Measurements from ENCODE around the gene PPP1R36. TPM values are rescaled to one million over a fixed set of nuclear protein-coding genes. Genes with fewer than 3 reads are reported as not detected.

The PPP1R36 gene, protein sequence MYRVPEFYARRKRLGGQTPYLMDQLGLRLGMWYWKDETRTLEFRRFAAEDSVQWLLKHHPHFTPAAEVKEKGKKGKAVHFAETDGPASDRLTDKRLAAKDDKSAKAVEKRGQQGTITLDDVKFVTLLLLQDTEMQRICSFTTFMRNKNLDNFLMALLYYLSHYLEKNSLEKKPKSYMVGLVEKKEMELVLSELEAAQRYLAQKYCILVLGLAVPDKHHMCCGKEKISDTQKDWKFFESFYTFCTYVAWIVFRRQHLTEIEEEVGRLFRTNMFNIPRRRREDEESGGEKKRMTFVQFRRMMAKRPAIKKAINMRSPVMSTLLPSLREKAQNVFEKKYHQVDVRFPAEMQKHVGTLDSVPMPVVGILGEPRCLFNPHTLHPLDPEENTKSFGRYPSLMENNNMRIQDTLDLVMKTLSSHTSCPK
- 2.6 TPM for polyA plus RNA-seq
- long read RNA-seq, donor 1, result 0 reads
- long read RNA-seq, donor 2, partial matches to known transcripts, result 0 of 1 reads
- long read RNA-seq, donor 2, other reads (novel, unspliced or antisense), result 0 of 1 reads
- long read RNA-seq, donor 3, result 0 reads
- long read RNA-seq, donor 4, result 0 reads
- long read RNA-seq, donor 5, result 0 reads
- long read RNA-seq, donor 6, result 0 reads
- long read RNA-seq, donor 7, result 0 reads
- long read RNA-seq, donor 8, result 0 reads
- long read RNA-seq, donor 9, result 0 reads
- long read RNA-seq, donor 10, partial matches to known transcripts, result 0 of 1 reads
- long read RNA-seq, donor 10, other reads (novel, unspliced or antisense), result 0 of 1 reads
- long read RNA-seq, donor 11, result 0 reads

- DNase-seq, result peak; percentile 55 to 84
- H3K27ac ChIP-seq (ENCODE audit: low read length), result peak within 1 kb of the TSS; percentile 48
- peaks cover 12% of the 10 kb centered on the region for H3K4me1 ChIP-seq (ENCODE audit: control insufficient read depth, insufficient read depth, low read length)
- peaks cover 10% of the 10 kb centered on the region for H3K27me3 ChIP-seq (ENCODE audit: control insufficient read depth, insufficient read depth, low read length)
- H3K9me3 ChIP-seq (ENCODE audit: control insufficient read depth, low read depth, low read length), result no peaks in the 10 kb centered on the region
- no peaks in the 10 kb centered on the region for H3K36me3 ChIP-seq (ENCODE audit: control insufficient read depth, insufficient read depth, low read length)
- 25% methylated on average over 4 of the region's 54 CpGs for WGBS (ENCODE audit: insufficient coverage, low lambda C conversion rate)
- H3K4me3 ChIP-seq (ENCODE audit: low read length), result peak within 1 kb of the TSS; percentile 43
Measured at GRCh38 chr14:64549791-64550620, at the start of gene PPP1R36. TSS of gene PPP1R36 (plus strand) at chr14:64549961. CDS start at chr14:64549998, 37 bp downstream.

- peaks cover 28% of the 10 kb centered on the region for H3K4me1 ChIP-seq (ENCODE audit: control insufficient read depth, insufficient read depth, low read length)
Measured at GRCh38 chr14:64500088-64500487, 49.7 kb upstream of the PPP1R36 start.

DNA sequence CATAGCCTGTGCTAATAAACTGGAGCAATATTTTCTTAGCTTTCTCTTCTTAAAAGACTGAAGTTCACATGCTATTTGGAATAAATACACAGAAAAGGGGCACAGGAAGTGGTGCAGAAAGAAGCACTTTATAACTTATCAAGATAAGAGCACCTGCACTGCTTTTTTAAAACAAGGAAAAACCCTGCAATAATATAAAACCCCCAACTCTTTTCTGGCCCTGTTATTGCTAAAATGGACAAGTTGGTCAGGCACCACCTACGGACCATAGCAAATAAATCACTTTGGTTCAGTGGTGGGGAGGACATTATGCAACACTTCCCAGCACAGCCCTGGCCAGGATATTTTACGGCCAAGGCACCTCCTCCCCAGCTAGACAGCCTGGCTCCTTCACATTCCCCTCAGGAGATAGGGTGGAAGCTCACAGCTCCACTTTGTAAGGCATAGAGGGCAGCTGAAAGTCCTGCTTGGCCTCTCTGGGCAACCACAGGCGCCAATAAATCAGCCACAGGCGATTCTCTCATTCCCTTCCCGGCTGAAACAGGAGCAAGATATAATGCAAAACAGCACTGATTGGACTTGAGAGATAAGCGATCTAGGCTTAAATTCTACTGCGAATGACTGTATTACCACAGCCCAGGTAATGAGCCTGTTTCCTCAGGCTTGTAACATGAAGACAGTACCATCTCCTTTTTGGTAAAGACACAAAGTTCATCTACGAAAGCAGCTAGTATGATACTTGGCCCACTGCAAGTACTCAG, 48.2 kb upstream of the PPP1R36 start:
- no peaks in the 10 kb centered on the region for H3K36me3 ChIP-seq (ENCODE audit: control insufficient read depth, insufficient read depth, low read length)
- peak overlapping the region; percentile 11 for H3K4me3 ChIP-seq (ENCODE audit: low read length)
- no peaks in the 10 kb centered on the region for H3K27me3 ChIP-seq (ENCODE audit: control insufficient read depth, insufficient read depth, low read length)
- DNase-seq, result peak; percentile 43 to 76
- no CpG with 5 or more reads among the region's 8 CpGs for WGBS (ENCODE audit: insufficient coverage, low lambda C conversion rate)
- H3K9me3 ChIP-seq (ENCODE audit: control insufficient read depth, low read depth, low read length), result peaks cover 3% of the 10 kb centered on the region
- peaks cover 34% of the 10 kb centered on the region for H3K4me1 ChIP-seq (ENCODE audit: control insufficient read depth, insufficient read depth, low read length)
- H3K27ac ChIP-seq (ENCODE audit: low read length), result peak overlapping the region; percentile 99

More at GRCh38 chr14:64500088-64500487, 49.7 kb upstream of the PPP1R36 start:
- Histone ChIP-seq H3K27ac (ENCODE audit: low read length) (no peak overlapping the region), H3K4me3 (ENCODE audit: low read length) (no peak overlapping the region), H3K36me3 (ENCODE audit: control insufficient read depth, insufficient read depth, low read length) (no peaks in the 10 kb centered on the region), H3K9me3 (ENCODE audit: control insufficient read depth, low read depth, low read length) (peaks cover 3% of the 10 kb centered on the region), H3K27me3 (ENCODE audit: control insufficient read depth, insufficient read depth, low read length) (no peaks in the 10 kb centered on the region)
- no peak for DNase-seq
- WGBS (ENCODE audit: insufficient coverage, low lambda C conversion rate), result no CpG with 5 or more reads among the region's 1 CpG

GRCh38 chr14:64502456-64502855, 47.3 kb upstream of the PPP1R36 start:
- WGBS (ENCODE audit: insufficient coverage, low lambda C conversion rate), result 0% methylated on average over 1 of the region's 6 CpGs
- peaks cover 38% of the 10 kb centered on the region for H3K4me1 ChIP-seq (ENCODE audit: control insufficient read depth, insufficient read depth, low read length)
- H3K36me3 ChIP-seq (ENCODE audit: control insufficient read depth, insufficient read depth, low read length), result no peaks in the 10 kb centered on the region
- DNase-seq, result peak in 1 of 2 donors; percentile 16
- peak overlapping the region; percentile 99 for H3K27ac ChIP-seq (ENCODE audit: low read length)
- no peaks in the 10 kb centered on the region for H3K27me3 ChIP-seq (ENCODE audit: control insufficient read depth, insufficient read depth, low read length)
- peaks cover 3% of the 10 kb centered on the region for H3K9me3 ChIP-seq (ENCODE audit: control insufficient read depth, low read depth, low read length)
- peak overlapping the region; percentile 85 for H3K4me3 ChIP-seq (ENCODE audit: low read length)

DNA sequence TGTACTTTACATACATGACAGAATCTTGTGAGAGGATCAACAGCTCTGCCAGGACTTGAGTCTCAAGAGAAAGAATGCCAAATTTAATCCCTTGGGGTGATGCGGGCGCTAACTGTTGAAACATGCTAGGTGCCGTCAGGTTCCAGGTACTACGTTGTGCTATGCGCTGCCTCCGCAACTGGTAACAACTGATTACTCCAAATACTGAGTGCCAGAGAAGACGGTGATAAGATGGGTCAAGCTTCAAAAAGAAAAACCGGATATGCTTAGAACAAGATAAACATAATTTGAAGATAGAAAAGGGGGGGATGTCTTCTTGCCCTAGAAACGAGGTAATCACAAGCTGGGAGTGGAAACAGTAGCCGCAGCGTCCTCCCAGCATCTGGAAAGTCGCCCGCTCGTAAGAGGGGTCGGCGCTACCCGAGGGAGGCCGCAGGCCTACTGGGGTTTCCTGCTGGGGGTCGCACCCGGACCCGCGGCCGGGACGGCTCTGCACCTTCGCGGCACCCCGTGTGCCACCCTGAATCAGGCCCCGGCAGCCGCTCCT, 46.8 kb upstream of the PPP1R36 start:
- 0% methylated on average over 2 of the region's 29 CpGs for WGBS (ENCODE audit: insufficient coverage, low lambda C conversion rate)
- Histone ChIP-seq H3K9me3 (ENCODE audit: control insufficient read depth, low read depth, low read length) (peaks cover 3% of the 10 kb centered on the region), H3K36me3 (ENCODE audit: control insufficient read depth, insufficient read depth, low read length) (no peaks in the 10 kb centered on the region), H3K4me1 (ENCODE audit: control insufficient read depth, insufficient read depth, low read length) (peaks cover 38% of the 10 kb centered on the region), H3K27me3 (ENCODE audit: control insufficient read depth, insufficient read depth, low read length) (no peaks in the 10 kb centered on the region), H3K27ac (ENCODE audit: low read length) (peak overlapping the region; percentile 99), H3K4me3 (ENCODE audit: low read length) (peak overlapping the region; percentile 85)
- peak; percentile 27 to 73 for DNase-seq

DNA sequence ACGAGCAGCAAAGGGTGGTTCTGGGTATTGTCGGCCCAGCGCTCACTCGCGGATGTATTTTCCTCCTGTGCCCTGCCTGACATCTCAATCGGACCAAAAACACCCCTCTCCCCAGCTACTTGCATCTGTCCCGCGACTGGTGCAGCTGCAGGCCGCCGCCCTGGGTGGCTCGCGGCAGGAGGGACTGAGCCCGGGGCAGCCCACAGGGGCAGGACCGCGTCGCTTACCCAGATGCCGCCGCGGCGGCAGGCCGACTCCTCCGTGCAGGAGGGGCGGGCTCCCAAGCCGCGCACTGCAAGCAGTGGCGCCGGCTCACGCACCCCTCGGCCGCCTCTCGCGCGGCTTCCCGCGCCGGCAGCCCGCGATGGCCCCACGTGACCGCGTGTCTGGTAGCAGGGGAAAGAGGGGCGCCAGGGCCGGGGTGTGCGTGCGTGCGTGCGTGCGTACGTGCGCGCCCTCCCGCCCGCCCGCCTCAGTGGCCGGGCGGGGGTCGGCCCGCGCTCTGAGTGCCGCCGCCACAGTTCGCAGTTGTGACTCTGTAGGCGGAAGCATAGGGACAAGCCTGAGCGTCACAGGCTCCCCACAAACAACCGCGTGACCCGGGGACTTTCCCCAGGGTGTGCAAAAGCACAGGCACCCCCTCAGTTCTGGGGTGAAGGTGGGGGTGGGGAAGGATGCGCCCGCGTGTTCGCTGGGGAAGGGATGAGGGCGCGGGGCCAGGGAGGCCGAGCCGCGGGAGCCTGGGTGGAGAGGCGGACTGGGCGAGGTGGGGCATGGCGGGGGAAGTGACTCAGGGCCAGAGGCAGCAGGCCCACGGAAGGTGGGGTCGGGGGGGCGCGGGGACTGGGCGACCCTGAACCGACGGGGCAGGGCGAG, 46.1 kb upstream of the PPP1R36 start, which contains the start of gene ZBTB25:
ZBTB25 (minus strand) TSS at position 405 of the 876 bp plus-strand sequence. CDS start 13,305 bp downstream, outside the sequence.
- peak; percentile 94 for DNase-seq
- Histone ChIP-seq H3K4me3 (ENCODE audit: low read length) (peak within 1 kb of the TSS; percentile 85), H3K9me3 (ENCODE audit: control insufficient read depth, low read depth, low read length) (peaks cover 3% of the 10 kb centered on the region), H3K27ac (ENCODE audit: low read length) (peak within 1 kb of the TSS; percentile 99), H3K36me3 (ENCODE audit: control insufficient read depth, insufficient read depth, low read length) (no peaks in the 10 kb centered on the region), H3K27me3 (ENCODE audit: control insufficient read depth, insufficient read depth, low read length) (no peaks in the 10 kb centered on the region), H3K4me1 (ENCODE audit: control insufficient read depth, insufficient read depth, low read length) (peaks cover 38% of the 10 kb centered on the region)
- no CpG with 5 or more reads among the region's 87 CpGs for WGBS (ENCODE audit: insufficient coverage, low lambda C conversion rate)

- peak; percentile 78 to 88 for DNase-seq
- H3K36me3 ChIP-seq (ENCODE audit: control insufficient read depth, insufficient read depth, low read length), result no peaks in the 10 kb centered on the region
- H3K27me3 ChIP-seq (ENCODE audit: control insufficient read depth, insufficient read depth, low read length), result no peaks in the 10 kb centered on the region
- peak within 1 kb of the TSS; percentile 85 for H3K4me3 ChIP-seq (ENCODE audit: low read length)
- H3K27ac ChIP-seq (ENCODE audit: low read length), result peak within 1 kb of the TSS; percentile 99
- WGBS (ENCODE audit: insufficient coverage, low lambda C conversion rate), result no CpG with 5 or more reads among the region's 63 CpGs
- H3K9me3 ChIP-seq (ENCODE audit: control insufficient read depth, low read depth, low read length), result peaks cover 3% of the 10 kb centered on the region
- peaks cover 38% of the 10 kb centered on the region for H3K4me1 ChIP-seq (ENCODE audit: control insufficient read depth, insufficient read depth, low read length)
Measured at GRCh38 chr14:64504310-64504896, 45.4 kb upstream of the PPP1R36 start, which contains the start of gene ZBTB1. TSS of gene ZBTB1 (plus strand) at chr14:64504770. CDS start at chr14:64521505, 16,735 bp downstream.

GRCh38 chr14:64504897-64505794, 44.6 kb upstream of the PPP1R36 start:
- DNase-seq, result peak; percentile 85 to 90
- H3K27me3 ChIP-seq (ENCODE audit: control insufficient read depth, insufficient read depth, low read length), result no peaks in the 10 kb centered on the region
- H3K4me3 ChIP-seq (ENCODE audit: low read length), result peak overlapping the region; percentile 85
- H3K4me1 ChIP-seq (ENCODE audit: control insufficient read depth, insufficient read depth, low read length), result peaks cover 34% of the 10 kb centered on the region
- 0% methylated on average over 2 of the region's 68 CpGs for WGBS (ENCODE audit: insufficient coverage, low lambda C conversion rate)
- H3K36me3 ChIP-seq (ENCODE audit: control insufficient read depth, insufficient read depth, low read length), result no peaks in the 10 kb centered on the region
- peaks cover 3% of the 10 kb centered on the region for H3K9me3 ChIP-seq (ENCODE audit: control insufficient read depth, low read depth, low read length)
- peak overlapping the region; percentile 99 for H3K27ac ChIP-seq (ENCODE audit: low read length)

All from large intestine (tissue), 12 donors.